ENCODE results near the gene ADARB1. TPM values are rescaled to one million over a fixed set of nuclear protein-coding genes. Genes with fewer than 3 reads are reported as not detected.

The ADARB1 gene
- total and polyA plus RNA-seq, 12 donors, result 7.2 to 21.6 (median 16.1) TPM

GRCh38 chr21:45187646-45188045 is 113.3 kb downstream of the ADARB1 start:
- Histone ChIP-seq H3K4me1 (replicated peaks in 1 of 2) (no peaks in the 10 kb centered on the region), H3K36me3 (replicated peaks in 1 of 2) (peaks cover 0 to 7% of the 10 kb centered on the region in 2 donors), H3K27ac (no peak overlapping the region), H3K9me3 (replicated peaks in 1 of 3) (peaks cover 0 to 18% (median 12%) of the 10 kb centered on the region in 3 donors), H3K27me3 (no peaks in the 10 kb centered on the region), H3K4me3 (no peak overlapping the region)
- 96 to 100% (median 98%) methylated on average over 1 of the region's 1 CpG for WGBS, 4 donors
- TF ChIP-seq POLR2A (IDR thresholded peaks at IDR 0.05), result no peak
- no peak for TF ChIP-seq CTCF (IDR thresholded peaks at IDR 0.05)
- intact Hi-C loops (cut with DNase I), result no loop called here
- DNase-seq, result no peak

GRCh38 chr21:45190013-45190412 is 115.6 kb downstream of the ADARB1 start:
- TF ChIP-seq CTCF (IDR thresholded peaks at IDR 0.05), result no peak
- no peak for TF ChIP-seq POLR2A (IDR thresholded peaks at IDR 0.05)
- no peaks in the 10 kb centered on the region for H3K4me1 ChIP-seq (replicated peaks in 1 of 2)
- intact Hi-C loops (cut with DNase I), result no loop called here
- H3K27me3 ChIP-seq, result no peaks in the 10 kb centered on the region
- H3K9me3 ChIP-seq (replicated peaks in 1 of 3), result peaks cover 0 to 18% (median 12%) of the 10 kb centered on the region in 3 donors
- H3K27ac ChIP-seq, result no peak overlapping the region
- DNase-seq, result no peak
- H3K36me3 ChIP-seq (replicated peaks in 1 of 2), result peaks cover 0 to 7% of the 10 kb centered on the region in 2 donors
- WGBS, 4 donors, result 96 to 97% (median 97%) methylated on average over 2 of the region's 2 CpGs
- H3K4me3 ChIP-seq, result no peak overlapping the region

GRCh38 chr21:45192332-45192731 is 118.0 kb downstream of the ADARB1 start:
- Histone ChIP-seq H3K4me1 (replicated peaks in 1 of 2) (no peaks in the 10 kb centered on the region), H3K36me3 (replicated peaks in 1 of 2) (no peaks in the 10 kb centered on the region), H3K4me3 (no peak overlapping the region), H3K27me3 (no peaks in the 10 kb centered on the region), H3K27ac (no peak overlapping the region), H3K9me3 (replicated peaks in 1 of 3) (peaks cover 0 to 13% (median 2%) of the 10 kb centered on the region in 3 donors)
- 75 to 82% (median 77%) methylated on average over 3 of the region's 3 CpGs for WGBS, 4 donors
- TF ChIP-seq POLR2A (IDR thresholded peaks at IDR 0.05) (no peak), CTCF (IDR thresholded peaks at IDR 0.05) (no peak)
- intact Hi-C loops (cut with DNase I), result no loop called here
- DNase-seq, result no peak

GRCh38 chr21:45196620-45197019 is 122.2 kb downstream of the ADARB1 start:
- no peak overlapping the region for H3K27ac ChIP-seq
- H3K4me1 ChIP-seq (replicated peaks in 1 of 2), result no peaks in the 10 kb centered on the region
- DNase-seq, result no peak
- no peaks in the 10 kb centered on the region for H3K9me3 ChIP-seq (replicated peaks in 1 of 3)
- no peak for TF ChIP-seq CTCF (IDR thresholded peaks at IDR 0.05)
- TF ChIP-seq POLR2A (IDR thresholded peaks at IDR 0.05), result no peak
- no peaks in the 10 kb centered on the region for H3K36me3 ChIP-seq (replicated peaks in 1 of 2)
- no peaks in the 10 kb centered on the region for H3K27me3 ChIP-seq
- H3K4me3 ChIP-seq, result no peak overlapping the region
- intact Hi-C loops (cut with DNase I), result no loop called here
- WGBS, 4 donors, result 93 to 97% (median 95%) methylated on average over 5 of the region's 5 CpGs
